Left hindlimb (tissue), 1 donor: ENCODE data around the gene SYT7.
A peak's percentile ranks its signal among the peaks of the same experiment; 100 is the strongest.
"Not testable (repeated sequence)": the region's sequence is repeated elsewhere in the genome, so short reads cannot be mapped to it uniquely, and the experiment has no call there.

Experiments used
- DNase-seq: peaks from one replicate; pipeline ENCODE4 v3.0.0-alpha.2; 2018

The SYT7 gene

GRCh38 chr11:61494381-61494961 lies 86.4 kb downstream of the SYT7 start:
- DNase-seq = no peak

GRCh38 chr11:61491736-61492395 lies 89.0 kb downstream of the SYT7 start:
- no peak for DNase-seq

GRCh38 chr11:61489833-61490721 lies 90.8 kb downstream of the SYT7 start:
- DNase-seq = no peak

GRCh38 chr11:61488651-61489291 lies 92.1 kb downstream of the SYT7 start:
- peak; percentile 67 for DNase-seq

DNA sequence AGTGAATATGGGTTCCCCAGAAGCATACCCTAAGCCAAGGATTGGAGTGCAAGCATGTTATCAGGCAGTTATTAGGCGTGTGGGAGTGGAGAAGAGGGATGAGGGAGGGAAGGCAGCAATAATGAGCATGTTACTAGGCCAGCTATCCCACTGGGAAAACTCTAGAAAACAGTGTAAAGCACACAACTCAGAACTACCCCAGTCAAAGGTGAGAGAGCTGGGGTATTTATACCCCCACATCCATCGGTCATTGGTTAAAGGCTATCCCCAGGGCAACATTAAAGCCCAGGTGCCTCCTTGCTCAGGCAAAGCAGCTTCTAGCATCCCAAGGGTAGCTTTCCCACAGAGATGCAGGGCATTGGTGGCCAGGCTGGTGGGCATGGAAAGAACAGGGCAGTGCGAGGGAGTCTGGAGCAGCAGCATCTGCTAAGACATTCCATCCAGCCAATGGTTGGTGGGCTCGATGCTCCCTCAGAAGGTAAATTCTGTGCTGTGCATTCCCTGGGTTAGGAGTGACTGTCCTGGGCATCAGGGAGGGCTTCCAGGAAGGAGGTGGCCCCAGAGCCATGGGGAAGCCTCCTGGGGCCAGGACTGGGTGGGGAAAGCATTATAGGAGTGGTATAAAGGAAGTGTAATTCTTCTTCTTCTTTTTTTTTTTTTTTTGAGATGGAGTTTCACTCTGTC lies 93.4 kb downstream of the SYT7 start:
- no peak for DNase-seq

GRCh38 chr11:61486779-61487178 lies 94.1 kb downstream of the SYT7 start:
- no peak for DNase-seq

DNA sequence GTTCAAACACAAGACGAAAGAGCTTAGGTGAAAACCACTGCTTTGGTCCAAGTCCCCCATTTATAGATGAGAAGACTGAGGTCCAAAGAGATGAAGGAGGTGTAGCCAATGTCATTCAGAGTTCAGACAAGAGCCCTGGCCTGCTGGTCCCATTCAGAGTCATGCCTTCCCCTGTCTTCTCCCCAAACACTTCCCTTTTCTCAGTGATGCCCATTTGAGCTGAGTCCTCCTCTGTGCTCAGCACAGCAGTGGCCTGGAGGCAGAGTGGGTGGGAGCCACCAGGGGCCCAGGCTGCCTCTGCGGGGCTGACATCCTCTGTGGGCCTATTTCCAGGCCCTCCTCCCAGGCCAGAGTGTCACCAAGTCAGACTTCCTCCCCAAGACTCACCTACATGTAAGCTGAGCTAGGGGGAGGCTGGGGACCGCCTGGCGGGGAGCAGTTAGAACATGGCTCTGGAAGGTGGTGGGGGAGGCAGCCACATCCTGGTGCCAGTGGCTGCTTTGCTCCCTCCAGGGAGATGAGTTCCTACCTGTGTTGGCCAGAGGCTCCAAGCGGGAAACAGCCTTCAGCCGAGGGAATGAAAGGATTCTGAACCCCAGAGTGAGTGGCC lies 94.8 kb downstream of the SYT7 start:
- DNase-seq = no peak

DNA sequence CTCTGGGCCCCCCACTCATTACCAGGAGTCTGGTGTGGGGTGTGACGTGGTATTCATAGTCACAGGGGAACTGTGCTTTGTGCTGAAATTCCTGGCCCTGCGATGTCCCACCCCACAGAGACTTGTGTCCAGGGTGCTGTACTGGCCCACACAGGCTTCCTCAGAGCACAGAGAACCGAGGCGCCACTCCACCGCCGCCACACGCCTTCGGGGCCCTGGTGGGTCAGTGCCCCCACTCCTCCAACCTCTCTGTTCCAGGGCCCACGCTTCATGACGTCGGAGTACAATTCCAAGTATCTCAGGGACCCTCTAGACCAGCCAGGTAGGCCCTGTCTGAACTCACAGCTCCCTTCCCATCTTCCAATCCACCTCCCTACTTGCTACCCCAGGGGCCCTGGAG lies 95.8 kb downstream of the SYT7 start:
- no peak for DNase-seq

- no peak for DNase-seq
Observed at GRCh38 chr11:61484541-61484940, 96.3 kb downstream of the SYT7 start.

- DNase-seq = no peak
Observed at GRCh38 chr11:61482513-61482912, 98.4 kb downstream of the SYT7 start.

DNA sequence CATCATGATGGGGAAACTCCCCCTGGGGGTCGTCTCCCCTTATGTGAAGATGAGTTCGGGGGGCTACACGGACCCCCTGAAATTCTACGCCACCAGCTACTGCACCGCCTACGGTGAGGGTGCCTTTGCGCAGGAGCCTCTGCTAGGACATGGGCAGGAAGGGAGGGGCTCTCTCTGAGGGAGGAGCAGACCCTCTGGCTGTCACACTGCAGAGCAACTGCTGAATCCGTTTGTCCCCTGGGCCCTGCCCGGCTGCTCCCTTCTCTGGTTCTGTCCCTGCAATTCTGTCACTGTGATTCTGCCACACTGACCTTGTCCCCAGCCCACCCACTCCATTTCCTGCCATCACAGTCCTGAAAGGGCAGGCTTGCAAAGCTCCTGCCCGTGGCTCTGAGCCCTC lies 99.1 kb downstream of the SYT7 start:
- DNase-seq = no peak

DNA sequence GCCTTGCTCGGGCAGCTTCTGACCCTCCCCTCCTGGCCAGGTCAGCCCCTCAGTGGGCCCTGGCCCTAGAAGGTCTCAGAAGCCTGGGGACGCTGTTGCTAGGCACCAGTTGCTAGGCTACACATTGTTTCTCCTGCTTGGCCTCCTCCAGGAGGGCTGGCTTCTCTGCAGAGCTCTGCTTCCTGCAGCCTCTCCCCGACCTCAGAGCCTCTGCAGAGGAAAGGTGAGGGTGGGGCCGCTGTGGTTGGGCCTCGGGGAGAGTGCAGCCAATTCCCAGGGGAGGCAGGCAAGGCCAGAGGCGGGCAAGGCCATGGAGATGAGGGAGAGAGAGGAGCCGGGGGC lies 99.9 kb downstream of the SYT7 start:
- peak; percentile 69 for DNase-seq

DNA sequence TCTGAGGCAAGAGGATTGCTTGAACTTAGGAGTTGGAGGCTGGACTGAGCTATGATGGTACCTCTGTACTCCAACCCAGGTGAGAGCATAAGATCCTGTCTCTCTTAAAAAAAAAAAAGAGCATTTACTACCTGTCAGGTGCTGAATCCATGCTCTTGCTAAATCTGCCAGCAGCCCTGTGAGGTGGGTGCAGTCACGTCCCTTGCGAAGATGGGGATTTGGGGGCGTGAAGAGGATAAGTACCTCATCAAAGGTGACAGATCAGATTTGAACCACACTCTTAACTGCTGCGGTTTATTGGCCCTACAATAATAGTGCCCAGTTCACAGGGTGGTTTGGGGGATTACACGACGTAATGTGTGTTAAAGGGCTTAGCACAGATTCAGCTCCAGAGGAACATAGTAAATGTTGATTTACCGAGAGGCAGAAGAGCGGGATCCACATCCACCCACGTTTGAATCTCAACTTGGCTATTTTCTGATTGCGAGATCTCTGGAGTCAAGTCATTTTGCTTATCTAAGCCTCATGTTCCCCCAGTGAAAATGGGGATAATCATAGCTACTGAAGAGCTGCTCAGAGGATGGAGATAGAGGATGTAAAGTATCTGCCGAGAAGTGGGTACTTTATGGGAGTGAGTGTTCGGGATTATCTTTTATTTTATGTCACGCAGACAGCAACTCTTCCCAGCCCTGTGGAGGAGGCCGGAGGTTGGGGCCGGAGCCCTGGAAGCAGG lies 100.4 kb downstream of the SYT7 start:
- DNase-seq = no peak

DNA sequence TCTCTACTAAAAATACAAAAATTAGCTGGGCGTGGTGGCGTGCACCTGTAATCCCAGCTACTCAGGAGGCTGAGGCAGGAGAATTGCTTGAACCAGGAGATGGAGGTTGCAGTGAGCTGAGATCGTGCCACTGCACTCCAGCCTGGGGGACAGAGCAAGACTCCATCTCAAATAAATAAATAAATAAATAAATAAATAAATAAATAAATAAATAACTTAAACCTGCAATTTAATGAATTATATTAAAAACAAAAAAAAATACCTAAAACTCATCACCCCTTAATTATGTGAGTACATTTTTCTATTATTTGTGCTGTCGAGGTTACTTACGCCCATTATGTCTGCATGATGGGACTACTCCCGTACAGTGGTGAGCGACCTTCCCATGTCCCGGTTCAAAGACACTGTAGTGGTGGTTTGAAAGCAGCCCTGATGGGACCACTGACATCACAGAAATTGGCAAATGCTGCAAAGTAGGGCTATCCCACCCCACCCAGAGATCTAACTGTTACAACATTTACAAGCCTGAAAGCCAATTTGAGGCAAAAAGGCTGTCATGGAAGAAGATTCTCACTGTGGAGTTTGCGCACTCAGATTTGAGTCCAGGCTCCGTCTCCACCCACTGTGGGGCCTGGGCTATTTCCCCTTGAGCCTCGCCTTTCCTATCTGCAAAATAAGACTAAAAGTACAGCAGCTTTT lies 101.4 kb downstream of the SYT7 start:
- DNase-seq = not testable (repeated sequence)

- DNase-seq = peak; percentile 62
Observed at GRCh38 chr11:61477727-61478148, 103.1 kb downstream of the SYT7 start.

DNA sequence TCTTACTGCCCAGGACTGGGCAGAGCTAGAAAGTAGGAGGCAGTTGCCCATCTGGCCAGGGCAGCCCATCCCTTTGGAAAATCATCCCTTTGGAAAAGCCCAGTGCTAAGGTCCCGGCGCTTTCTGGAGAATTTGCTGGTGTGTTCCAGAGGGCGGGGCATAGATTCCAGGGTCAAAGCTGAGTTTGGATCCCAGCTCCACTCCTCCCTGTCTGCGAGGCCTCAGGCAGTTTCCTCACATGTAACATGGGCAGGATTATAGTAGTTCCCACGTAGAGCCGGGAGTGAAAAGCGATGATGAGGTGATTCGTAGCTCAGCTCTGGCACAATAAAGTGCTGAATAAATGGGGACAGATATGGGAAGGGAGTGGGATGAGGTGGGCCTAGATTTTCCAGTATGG lies 103.8 kb downstream of the SYT7 start:
- no peak for DNase-seq

DNA sequence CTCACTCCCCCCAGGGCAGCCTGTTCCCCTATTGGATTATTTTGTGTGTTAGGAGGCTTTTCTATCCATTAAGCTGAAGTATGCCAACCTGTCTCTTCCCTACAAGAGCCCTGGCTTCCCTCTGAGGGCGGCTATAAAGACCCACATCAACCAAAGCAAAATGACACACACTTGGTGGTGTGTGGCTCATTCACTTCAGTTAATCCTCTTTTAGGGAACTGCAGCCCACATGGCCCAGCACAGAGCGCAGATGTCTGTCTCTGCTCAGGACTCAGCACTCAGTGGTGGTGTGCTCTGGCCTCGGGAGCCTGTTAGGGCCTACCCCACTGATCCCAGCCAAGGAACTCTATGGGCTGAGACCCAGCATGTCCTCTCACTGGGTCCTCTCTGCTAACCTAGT lies 104.5 kb downstream of the SYT7 start:
- DNase-seq = no peak

- DNase-seq = no peak
Observed at GRCh38 chr11:61475433-61475832, 105.4 kb downstream of the SYT7 start.

DNA sequence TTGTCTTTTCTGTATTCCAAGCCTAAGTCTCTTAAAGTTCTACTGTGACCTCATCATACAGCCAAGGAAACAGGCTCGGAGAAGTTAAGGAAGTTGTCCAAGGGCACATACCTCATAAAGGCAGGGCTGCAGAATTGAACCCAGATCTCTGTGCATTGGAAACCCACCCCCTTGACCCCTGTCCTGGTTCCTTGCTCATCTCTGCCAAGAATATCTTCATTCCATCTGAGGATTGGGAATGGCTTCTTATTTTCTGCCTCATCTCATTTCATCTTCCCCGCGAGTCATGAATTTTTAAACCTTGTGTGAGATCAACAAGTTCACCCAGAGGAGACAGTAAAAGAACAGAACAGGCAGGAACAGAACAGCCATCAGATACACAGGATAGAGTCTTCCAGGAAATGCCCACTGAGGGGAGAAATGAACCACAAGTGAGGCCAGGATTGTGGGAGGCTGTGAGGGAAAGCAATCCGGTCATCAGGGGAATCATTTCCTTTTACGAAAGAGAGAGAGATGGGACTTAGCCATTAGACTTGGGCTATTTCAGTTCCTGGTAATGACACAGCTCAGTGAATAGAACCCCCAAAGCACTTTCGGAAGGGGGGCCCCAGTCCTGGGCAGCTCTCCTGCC lies 106.7 kb downstream of the SYT7 start:
- no peak for DNase-seq

- no peak for DNase-seq
Observed at GRCh38 chr11:61473370-61474012, 107.4 kb downstream of the SYT7 start.
